Parathyroid adenoma (tissue), 2 donors: Measurements from ENCODE around the gene SLC31A1.
"Not testable (repeated sequence)": the region's sequence is repeated elsewhere in the genome, so short reads cannot be mapped to it uniquely, and the experiment has no call there.

Experiments used
- H2AFZ ChIP-seq: fragments of 300-600 bp; sonication (generic); one replicate; pipeline ENCODE4 v1.7.0; 2017; ENCODE audit warnings: antibody characterized with exemption, mild to moderate bottlenecking
- H3K27ac ChIP-seq: fragments of 300-600 bp; sonication (generic); one replicate; pipeline ENCODE4 v1.7.0; 2017
- H3K27me3 ChIP-seq: fragments of 300-600 bp; sonication (generic); one replicate; pipeline ENCODE4 v1.7.0; 2017; ENCODE audit warnings: low read length; ENCODE audit not compliant: control insufficient read depth, insufficient read depth
- H3K36me3 ChIP-seq: fragments of 300-600 bp; sonication (generic); one replicate; pipeline ENCODE4 v1.7.0; 2017; ENCODE audit warnings: low read length; ENCODE audit not compliant: control insufficient read depth, insufficient read depth
- H3K4me1 ChIP-seq: fragments of 300-600 bp; sonication (generic); one replicate; pipeline ENCODE4 v1.7.0; 2017; ENCODE audit warnings: control low read depth
- H3K4me2 ChIP-seq: fragments of 300-600 bp; sonication (generic); one replicate; pipeline ENCODE4 v1.7.0; 2017; ENCODE audit warnings: low read length
- H3K4me3 ChIP-seq: fragments of 300-600 bp; sonication (generic); one replicate; pipeline ENCODE4 v1.7.0; 2017; ENCODE audit warnings: low read depth, low read length
- H3K79me2 ChIP-seq: fragments of 300-600 bp; sonication (generic); one replicate; pipeline ENCODE4 v1.7.0; 2017; ENCODE audit warnings: control low read depth
- H3K9ac ChIP-seq: fragments of 300-600 bp; sonication (generic); one replicate; pipeline ENCODE4 v1.7.0; 2017; ENCODE audit warnings: mild to moderate bottlenecking
- H3K9me3 ChIP-seq: fragments of 300-600 bp; sonication (generic); one replicate; pipeline ENCODE4 v1.7.0; 2017; ENCODE audit warnings: low read length; ENCODE audit not compliant: control insufficient read depth
- CTCF ChIP-seq: fragments of 300-600 bp; sonication (generic); IDR thresholded peaks from one replicate; pipeline ENCODE4 v1.7.0; 2017; ENCODE audit warnings: antibody characterized with exemption, mild to moderate bottlenecking
- donor health status: primary hyperparathyroidism.

The SLC31A1 gene

GRCh38 chr9:113231701-113232100 is 10.4 kb downstream of the SLC31A1 start:
- Histone ChIP-seq H3K4me1 (no peaks in the 10 kb centered on the region), H3K9me3 (no peaks in the 10 kb centered on the region), H3K27me3 (no peaks in the 10 kb centered on the region), H3K9ac (no peak overlapping the region), H3K27ac (no peak overlapping the region), H3K79me2 (no peaks in the 10 kb centered on the region), H3K4me2 (no peak overlapping the region), H3K4me3 (no peak overlapping the region), H2AFZ (no peak overlapping the region), H3K36me3 (no peaks in the 10 kb centered on the region)
- no peak for TF ChIP-seq CTCF

GRCh38 chr9:113235701-113236255 is 14.4 kb downstream of the SLC31A1 start:
- H2AFZ ChIP-seq, H3K79me2 ChIP-seq, H3K9me3 ChIP-seq, H3K4me2 ChIP-seq, H3K4me3 ChIP-seq, H3K4me1 ChIP-seq, H3K36me3 ChIP-seq, H3K27me3 ChIP-seq, H3K9ac ChIP-seq, H3K27ac ChIP-seq: not testable (repeated sequence)

GRCh38 chr9:113237026-113237425 is 15.7 kb downstream of the SLC31A1 start:
- no peaks in the 10 kb centered on the region for H3K9me3 ChIP-seq
- no peaks in the 10 kb centered on the region for H3K27me3 ChIP-seq
- no peak for TF ChIP-seq CTCF
- H3K4me1 ChIP-seq = no peaks in the 10 kb centered on the region
- no peak overlapping the region for H2AFZ ChIP-seq
- no peak overlapping the region for H3K27ac ChIP-seq
- H3K36me3 ChIP-seq = no peaks in the 10 kb centered on the region
- H3K79me2 ChIP-seq = no peaks in the 10 kb centered on the region
- H3K4me3 ChIP-seq = no peak overlapping the region
- no peak overlapping the region for H3K4me2 ChIP-seq
- no peak overlapping the region for H3K9ac ChIP-seq

- no peak overlapping the region for H3K4me2 ChIP-seq
- no peak overlapping the region for H3K4me3 ChIP-seq
- H3K27me3 ChIP-seq = no peaks in the 10 kb centered on the region
- no peak for TF ChIP-seq CTCF
- H3K79me2 ChIP-seq = no peaks in the 10 kb centered on the region
- H3K9ac ChIP-seq = no peak overlapping the region
- H3K36me3 ChIP-seq = no peaks in the 10 kb centered on the region
- H3K9me3 ChIP-seq = no peaks in the 10 kb centered on the region
- no peaks in the 10 kb centered on the region for H3K4me1 ChIP-seq
- H3K27ac ChIP-seq = no peak overlapping the region
- no peak overlapping the region for H2AFZ ChIP-seq
These were observed 17.0 kb downstream of the SLC31A1 start for GRCh38 chr9:113238202-113238858.

GRCh38 chr9:113238859-113239232 is 17.5 kb downstream of the SLC31A1 start:
- no peak overlapping the region for H2AFZ ChIP-seq
- H3K79me2 ChIP-seq = no peaks in the 10 kb centered on the region
- H3K4me1 ChIP-seq = no peaks in the 10 kb centered on the region
- no peak overlapping the region for H3K27ac ChIP-seq
- H3K27me3 ChIP-seq = no peaks in the 10 kb centered on the region
- H3K4me2 ChIP-seq = no peak overlapping the region
- no peak overlapping the region for H3K9ac ChIP-seq
- H3K36me3 ChIP-seq = no peaks in the 10 kb centered on the region
- no peak for TF ChIP-seq CTCF
- no peak overlapping the region for H3K4me3 ChIP-seq
- H3K9me3 ChIP-seq = no peaks in the 10 kb centered on the region
